Subcutaneous adipose tissue (tissue), 4 donors: ENCODE data around the gene GFPT1. TPM values are rescaled to one million over a fixed set of nuclear protein-coding genes. Genes with fewer than 3 reads are reported as not detected.

Experiments used
- total RNA-seq, 4 donors: library from RNA; depleted of rRNA; stranded (reverse); fragments of >200 nt; gene quantifications; one replicate each; pipeline ENCODE4 v1.1.0, GENCODE V29; 2016
- TF ChIP-seq, protein P1 (sequence below): fragments of 450-650 bp; IDR thresholded peaks from one replicate; pipeline ENCODE4 v1.5.1; 2016; ENCODE audit warnings: low read depth, mild to moderate bottlenecking, control low read depth, antibody characterized with exemption, moderate library complexity

GFPT1 gene
- total RNA-seq, 4 donors from 2014 or later, result 39.0 to 120 (median 63.9) TPM

DNA sequence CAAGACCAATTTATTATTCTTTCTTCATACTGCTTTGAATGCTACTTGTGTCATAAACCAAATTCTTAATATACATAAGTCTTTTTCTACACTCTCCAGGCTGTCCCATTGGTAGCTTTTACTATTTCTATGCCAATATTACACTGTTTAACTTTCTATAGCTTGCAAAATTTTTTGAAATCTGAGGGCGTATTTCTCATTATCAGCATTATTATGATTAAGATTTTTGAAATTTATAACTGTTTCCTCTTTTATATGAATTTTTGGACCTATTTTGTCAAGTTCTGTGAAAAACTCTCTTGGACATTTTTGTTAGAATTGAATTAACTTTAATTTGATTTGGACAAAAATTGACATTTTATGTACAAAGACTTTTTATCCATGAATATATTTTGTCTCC lies 98.6 kb downstream of the GFPT1 start:
- TF ChIP-seq, protein P1, sequence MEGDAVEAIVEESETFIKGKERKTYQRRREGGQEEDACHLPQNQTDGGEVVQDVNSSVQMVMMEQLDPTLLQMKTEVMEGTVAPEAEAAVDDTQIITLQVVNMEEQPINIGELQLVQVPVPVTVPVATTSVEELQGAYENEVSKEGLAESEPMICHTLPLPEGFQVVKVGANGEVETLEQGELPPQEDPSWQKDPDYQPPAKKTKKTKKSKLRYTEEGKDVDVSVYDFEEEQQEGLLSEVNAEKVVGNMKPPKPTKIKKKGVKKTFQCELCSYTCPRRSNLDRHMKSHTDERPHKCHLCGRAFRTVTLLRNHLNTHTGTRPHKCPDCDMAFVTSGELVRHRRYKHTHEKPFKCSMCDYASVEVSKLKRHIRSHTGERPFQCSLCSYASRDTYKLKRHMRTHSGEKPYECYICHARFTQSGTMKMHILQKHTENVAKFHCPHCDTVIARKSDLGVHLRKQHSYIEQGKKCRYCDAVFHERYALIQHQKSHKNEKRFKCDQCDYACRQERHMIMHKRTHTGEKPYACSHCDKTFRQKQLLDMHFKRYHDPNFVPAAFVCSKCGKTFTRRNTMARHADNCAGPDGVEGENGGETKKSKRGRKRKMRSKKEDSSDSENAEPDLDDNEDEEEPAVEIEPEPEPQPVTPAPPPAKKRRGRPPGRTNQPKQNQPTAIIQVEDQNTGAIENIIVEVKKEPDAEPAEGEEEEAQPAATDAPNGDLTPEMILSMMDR, result no peak

DNA sequence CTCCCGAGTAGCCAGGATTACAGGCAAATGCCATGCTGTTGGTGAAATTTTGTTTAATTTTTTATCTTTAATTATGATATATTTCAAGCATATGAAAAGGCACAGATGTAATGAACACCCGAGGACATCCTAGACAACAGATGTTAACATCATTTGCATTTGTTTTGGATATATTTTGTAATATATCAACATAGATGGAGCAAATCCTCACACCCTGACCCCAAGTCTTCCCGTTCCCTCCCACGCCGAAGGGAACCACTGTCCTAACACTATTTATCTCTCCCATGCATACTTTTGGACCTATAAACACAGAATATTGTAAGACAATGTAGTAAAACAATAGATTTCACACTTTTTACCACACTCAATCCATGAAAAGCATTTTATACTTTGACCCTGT lies 99.5 kb downstream of the GFPT1 start:
- TF ChIP-seq, protein P1, result no peak

DNA sequence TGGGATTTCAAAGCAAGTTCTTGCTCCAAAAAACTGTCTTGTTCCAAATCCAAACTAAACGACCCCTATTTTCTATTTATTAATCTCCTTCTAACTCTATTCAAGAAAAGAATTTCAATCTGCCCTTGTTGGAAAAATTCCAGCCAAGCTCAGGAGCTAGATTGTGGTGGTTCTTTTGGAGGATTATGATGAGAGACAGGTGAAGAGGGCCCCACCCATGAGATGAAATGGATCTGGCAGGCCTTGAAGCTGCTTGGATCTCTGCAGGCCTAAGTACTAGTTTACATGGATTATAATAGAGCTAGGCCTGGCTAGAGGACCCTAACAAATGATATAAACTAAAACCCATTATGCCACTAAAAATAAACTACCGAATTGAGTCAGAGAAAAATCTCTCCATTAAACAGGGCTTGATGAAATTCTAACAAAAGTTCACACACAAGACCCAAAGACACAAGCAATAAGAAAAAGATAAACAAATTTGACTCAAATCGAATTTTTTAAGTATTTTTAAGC lies 101.6 kb downstream of the GFPT1 start:
- TF ChIP-seq, protein P1, result no peak

DNA sequence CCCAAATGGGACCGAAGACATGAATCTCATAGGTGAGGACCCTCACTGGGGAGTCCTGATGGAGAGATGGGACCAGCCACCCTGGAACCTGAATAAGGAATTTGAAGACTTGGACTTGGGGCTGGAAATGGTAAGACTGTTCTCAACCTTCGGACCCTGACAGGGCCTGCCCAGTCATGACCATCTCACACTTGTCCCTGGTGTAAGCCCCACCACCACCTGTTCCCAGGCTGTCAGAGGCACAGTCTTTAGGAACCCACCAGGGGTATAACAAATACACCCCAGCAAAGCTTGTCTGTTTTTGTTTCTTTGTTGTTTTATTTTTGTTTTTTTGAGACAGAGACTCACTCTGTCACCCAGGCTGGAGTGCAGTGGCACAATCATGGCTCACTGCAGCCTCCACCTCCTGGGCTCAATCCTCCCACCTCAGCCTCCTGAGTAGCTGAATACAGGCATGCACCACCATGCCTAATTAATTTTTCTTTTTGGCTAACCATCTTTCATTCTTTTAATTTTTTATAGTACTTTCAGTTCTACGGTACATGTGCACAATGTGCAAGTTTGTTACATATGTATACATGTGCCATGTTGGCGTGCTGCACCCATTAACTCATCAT lies 106.1 kb downstream of the GFPT1 start:
- TF ChIP-seq, protein P1, result no peak

DNA sequence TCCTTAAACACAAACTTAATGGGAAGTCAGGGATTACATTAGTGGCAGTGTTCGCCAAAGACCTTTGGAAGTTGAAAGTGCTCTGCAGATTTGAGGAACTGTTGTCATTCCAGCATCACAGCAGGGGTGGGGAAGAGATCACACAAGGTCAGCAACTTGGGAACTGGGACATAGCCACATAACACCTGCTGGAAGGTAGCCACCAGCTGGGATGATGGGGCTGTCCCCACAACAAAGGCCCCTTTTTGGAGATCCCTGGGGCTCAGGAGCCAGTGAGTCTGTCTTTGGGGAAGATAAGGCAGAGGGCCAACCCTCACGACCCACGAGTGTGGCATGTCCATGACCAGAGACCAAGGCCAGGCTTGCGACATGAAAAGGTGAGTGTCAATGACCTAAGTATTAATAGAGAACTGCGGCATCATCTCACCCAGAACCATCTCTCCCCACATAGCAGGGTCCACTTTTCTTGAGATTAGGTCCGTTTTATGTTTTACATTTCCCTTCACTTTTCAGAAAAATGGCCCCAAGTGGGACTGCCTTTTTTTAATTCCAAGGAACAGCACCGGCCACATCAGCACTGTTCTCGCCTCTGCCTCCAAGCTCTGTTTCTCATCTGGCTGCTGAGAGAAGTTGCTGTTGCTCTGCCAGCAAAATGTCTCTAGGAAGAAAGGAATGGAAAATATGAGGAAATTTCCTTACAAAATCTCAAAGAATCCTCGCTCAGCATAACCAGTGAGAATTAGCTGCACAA lies 106.9 kb downstream of the GFPT1 start:
- TF ChIP-seq, protein P1, result no peak

DNA sequence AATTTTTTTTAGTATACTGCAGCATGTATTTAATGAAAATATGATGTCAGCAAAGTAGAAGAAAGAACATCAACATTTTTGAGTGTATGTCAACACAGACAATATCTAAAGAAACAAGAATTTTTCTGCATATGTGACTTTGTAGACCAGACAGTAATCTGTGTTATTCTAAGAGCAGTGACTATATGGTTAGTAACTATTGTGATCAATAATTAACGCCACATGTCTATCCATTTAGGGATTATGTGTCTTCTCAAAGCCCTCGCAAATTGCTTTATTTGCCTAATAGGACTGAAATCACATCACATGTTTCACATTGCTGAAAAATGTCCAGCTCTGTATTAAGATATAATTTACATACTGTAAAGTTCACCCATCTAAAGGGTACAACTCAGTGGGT lies 107.8 kb downstream of the GFPT1 start:
- TF ChIP-seq, protein P1, result no peak

DNA sequence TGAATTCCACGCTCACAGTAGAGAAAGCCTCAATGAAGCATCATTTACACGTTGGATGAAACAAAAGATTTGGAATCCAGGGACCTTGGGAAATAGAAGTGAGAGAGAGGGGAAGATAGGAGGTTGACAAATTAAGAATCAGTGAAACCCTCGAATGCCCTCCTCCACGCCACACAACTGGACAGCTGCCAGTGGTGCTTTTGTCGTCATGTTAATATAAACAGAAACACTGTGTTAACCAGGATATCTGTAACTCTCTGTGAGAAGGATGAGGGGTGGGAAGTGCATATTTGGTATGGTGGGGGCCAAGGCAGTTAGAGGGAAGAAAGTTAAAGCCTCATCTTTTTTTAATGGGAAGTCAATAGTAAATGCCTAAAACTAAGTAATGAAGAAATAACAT lies 108.7 kb downstream of the GFPT1 start:
- TF ChIP-seq, protein P1, result no peak
